ENCODE results near the gene ZBTB40.

Gene ZBTB40

DNA sequence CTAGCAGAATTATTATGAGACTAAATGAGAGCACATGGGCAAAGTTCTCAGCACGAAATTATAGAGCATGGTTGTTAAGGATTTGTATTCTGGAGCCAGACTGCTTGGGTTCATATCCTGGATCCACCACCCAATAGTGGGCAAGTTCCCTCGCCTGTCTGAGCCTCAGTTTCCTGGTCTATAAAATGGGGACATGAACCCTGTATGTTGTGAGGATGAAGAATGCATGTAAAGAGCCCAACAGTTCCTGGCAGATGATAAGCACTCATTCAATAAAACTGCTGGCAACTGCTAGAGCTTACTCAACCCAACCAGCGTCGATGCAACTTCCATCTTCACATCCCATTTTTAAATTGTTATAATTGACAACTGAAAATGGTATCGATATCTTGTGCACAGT lies 47.2 kb upstream of the ZBTB40 start:
- Histone ChIP-seq H3K4me2 (ENCODE audit: low read length) (no peak overlapping the region), H3K9ac (ENCODE audit: low read length) (no peak overlapping the region), H3K4me3 (ENCODE audit: low read depth, low read length, poor library complexity, severe bottlenecking) (no peak overlapping the region), H3K9me3 (ENCODE audit: low read length) (no peaks in the 10 kb centered on the region), H3K27me3 (ENCODE audit: insufficient read depth, low read length) (no peaks in the 10 kb centered on the region), H2AFZ (ENCODE audit: low read length) (no peak overlapping the region), H3K36me3 (ENCODE audit: insufficient read depth, low read length) (no peaks in the 10 kb centered on the region), H4K20me1 (ENCODE audit: insufficient read depth, low read length) (no peaks in the 10 kb centered on the region), H3K79me2 (ENCODE audit: insufficient read depth, low read length) (no peaks in the 10 kb centered on the region), H3K27ac (ENCODE audit: low read depth, low read length, poor library complexity, severe bottlenecking) (no peak overlapping the region), H3K9me2 (ENCODE audit: low read depth, low read length) (no peaks in the 10 kb centered on the region), H3K4me1 (ENCODE audit: insufficient read depth, low read length, severe bottlenecking) (no peaks in the 10 kb centered on the region), H3F3A (ENCODE audit: insufficient read depth, low read length) (no peaks in the 10 kb centered on the region)
- no peak for TF ChIP-seq EZH2 (IDR thresholded peaks at IDR 0.05; ENCODE audit: borderline replicate concordance, low read length)
- TF ChIP-seq, protein P1, sequence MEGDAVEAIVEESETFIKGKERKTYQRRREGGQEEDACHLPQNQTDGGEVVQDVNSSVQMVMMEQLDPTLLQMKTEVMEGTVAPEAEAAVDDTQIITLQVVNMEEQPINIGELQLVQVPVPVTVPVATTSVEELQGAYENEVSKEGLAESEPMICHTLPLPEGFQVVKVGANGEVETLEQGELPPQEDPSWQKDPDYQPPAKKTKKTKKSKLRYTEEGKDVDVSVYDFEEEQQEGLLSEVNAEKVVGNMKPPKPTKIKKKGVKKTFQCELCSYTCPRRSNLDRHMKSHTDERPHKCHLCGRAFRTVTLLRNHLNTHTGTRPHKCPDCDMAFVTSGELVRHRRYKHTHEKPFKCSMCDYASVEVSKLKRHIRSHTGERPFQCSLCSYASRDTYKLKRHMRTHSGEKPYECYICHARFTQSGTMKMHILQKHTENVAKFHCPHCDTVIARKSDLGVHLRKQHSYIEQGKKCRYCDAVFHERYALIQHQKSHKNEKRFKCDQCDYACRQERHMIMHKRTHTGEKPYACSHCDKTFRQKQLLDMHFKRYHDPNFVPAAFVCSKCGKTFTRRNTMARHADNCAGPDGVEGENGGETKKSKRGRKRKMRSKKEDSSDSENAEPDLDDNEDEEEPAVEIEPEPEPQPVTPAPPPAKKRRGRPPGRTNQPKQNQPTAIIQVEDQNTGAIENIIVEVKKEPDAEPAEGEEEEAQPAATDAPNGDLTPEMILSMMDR (IDR thresholded peaks at IDR 0.05; ENCODE audit: low read length) = no peak

DNA sequence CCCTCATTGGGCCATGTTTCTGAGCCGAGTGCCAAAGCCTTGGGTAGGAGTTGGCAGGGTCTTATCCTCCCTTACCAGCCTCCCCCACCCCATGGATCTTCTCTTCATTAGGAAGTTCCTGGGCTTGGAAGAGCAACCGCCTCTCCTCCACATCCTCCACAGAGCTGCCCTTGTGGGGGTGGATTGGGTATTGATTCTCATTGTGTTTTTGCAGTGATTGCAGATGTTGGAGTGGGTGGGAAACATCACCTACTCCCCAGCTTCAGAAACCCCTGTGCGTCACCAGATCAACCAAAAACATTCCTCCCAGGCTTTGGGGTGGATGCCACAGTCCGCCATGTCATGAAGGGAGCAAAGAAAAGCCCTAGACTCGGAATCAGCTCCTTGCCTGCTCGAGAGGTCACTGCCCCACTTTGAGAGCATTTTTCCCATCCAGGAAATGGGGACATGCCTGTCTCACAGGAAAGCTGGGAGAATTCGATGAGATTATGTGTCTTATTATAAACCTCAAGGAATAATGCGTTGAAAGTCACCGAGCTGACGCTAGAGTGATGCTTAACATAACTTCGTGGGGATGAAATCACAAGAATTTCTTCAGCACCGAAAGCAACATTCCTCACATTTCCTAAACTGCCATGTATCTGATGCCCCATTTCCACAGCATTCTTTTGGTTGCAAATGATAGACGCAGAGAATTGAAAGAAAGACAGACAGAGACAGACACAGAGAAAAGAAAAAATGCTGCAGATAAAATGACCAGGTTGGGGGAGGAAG lies 44.7 kb upstream of the ZBTB40 start:
- H3K9ac ChIP-seq (ENCODE audit: low read length) = no peak overlapping the region
- H4K20me1 ChIP-seq (ENCODE audit: insufficient read depth, low read length) = no peaks in the 10 kb centered on the region
- no peak overlapping the region for H3K4me2 ChIP-seq (ENCODE audit: low read length)
- no peaks in the 10 kb centered on the region for H3K79me2 ChIP-seq (ENCODE audit: insufficient read depth, low read length)
- no peak overlapping the region for H3K4me3 ChIP-seq (ENCODE audit: low read depth, low read length, poor library complexity, severe bottlenecking)
- H3K36me3 ChIP-seq (ENCODE audit: insufficient read depth, low read length) = no peaks in the 10 kb centered on the region
- H3F3A ChIP-seq (ENCODE audit: insufficient read depth, low read length) = no peaks in the 10 kb centered on the region
- no peaks in the 10 kb centered on the region for H3K27me3 ChIP-seq (ENCODE audit: insufficient read depth, low read length)
- H3K9me2 ChIP-seq (ENCODE audit: low read depth, low read length) = no peaks in the 10 kb centered on the region
- no peaks in the 10 kb centered on the region for H3K4me1 ChIP-seq (ENCODE audit: insufficient read depth, low read length, severe bottlenecking)
- TF ChIP-seq, protein P1 (IDR thresholded peaks at IDR 0.05; ENCODE audit: low read length) = no peak
- no peak for TF ChIP-seq EZH2 (IDR thresholded peaks at IDR 0.05; ENCODE audit: borderline replicate concordance, low read length)
- no peak overlapping the region for H3K27ac ChIP-seq (ENCODE audit: low read depth, low read length, poor library complexity, severe bottlenecking)
- no peak overlapping the region for H2AFZ ChIP-seq (ENCODE audit: low read length)
- H3K9me3 ChIP-seq (ENCODE audit: low read length) = no peaks in the 10 kb centered on the region

DNA sequence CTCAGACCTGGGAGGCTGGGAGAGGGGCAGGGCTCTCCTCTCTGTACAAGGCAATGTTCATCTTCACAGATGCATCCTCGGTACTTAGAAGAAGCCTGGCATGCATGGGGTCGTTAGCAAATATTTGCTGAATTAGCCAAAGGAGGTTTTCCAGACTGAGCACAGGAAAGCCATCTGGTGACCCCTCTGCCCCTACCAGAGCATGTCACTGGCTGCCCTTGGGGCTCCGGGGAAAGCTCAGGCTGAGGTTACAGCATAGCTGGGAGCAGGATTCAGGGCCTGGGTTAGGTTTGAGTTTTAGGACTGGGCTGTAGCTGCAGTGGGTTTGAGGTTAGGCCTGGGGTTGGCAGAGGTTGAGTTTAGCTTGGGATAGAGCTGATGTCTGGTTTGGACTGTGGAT lies 43.4 kb upstream of the ZBTB40 start:
- Histone ChIP-seq H3K9me3 (ENCODE audit: low read length) (no peaks in the 10 kb centered on the region), H3K79me2 (ENCODE audit: insufficient read depth, low read length) (no peaks in the 10 kb centered on the region), H3K4me2 (ENCODE audit: low read length) (no peak overlapping the region), H3K27ac (ENCODE audit: low read depth, low read length, poor library complexity, severe bottlenecking) (no peak overlapping the region), H3K4me3 (ENCODE audit: low read depth, low read length, poor library complexity, severe bottlenecking) (no peak overlapping the region), H4K20me1 (ENCODE audit: insufficient read depth, low read length) (no peaks in the 10 kb centered on the region), H2AFZ (ENCODE audit: low read length) (no peak overlapping the region), H3K36me3 (ENCODE audit: insufficient read depth, low read length) (no peaks in the 10 kb centered on the region), H3K9me2 (ENCODE audit: low read depth, low read length) (no peaks in the 10 kb centered on the region), H3K4me1 (ENCODE audit: insufficient read depth, low read length, severe bottlenecking) (no peaks in the 10 kb centered on the region), H3K27me3 (ENCODE audit: insufficient read depth, low read length) (no peaks in the 10 kb centered on the region), H3K9ac (ENCODE audit: low read length) (no peak overlapping the region), H3F3A (ENCODE audit: insufficient read depth, low read length) (no peaks in the 10 kb centered on the region)
- TF ChIP-seq EZH2 (IDR thresholded peaks at IDR 0.05; ENCODE audit: borderline replicate concordance, low read length) = no peak
- TF ChIP-seq, protein P1 (IDR thresholded peaks at IDR 0.05; ENCODE audit: low read length) = no peak

All from OCI-LY1 (cell line).